Stimulated activated CD8-positive, alpha-beta memory T cell treated with anti-CD3 and anti-CD28 coated beads, Interleukin-12 subunit alpha, Interleukin-12 subunit beta, amount 100 ng/mL, for 1 hour (primary cell): ENCODE measurements around the gene RPRD1B.

Experiments used
- DNase-seq: peaks from one replicate; pipeline ENCODE4 v3.0.0-alpha.2; 2020; ENCODE audit warnings: low read depth

RPRD1B gene

DNA sequence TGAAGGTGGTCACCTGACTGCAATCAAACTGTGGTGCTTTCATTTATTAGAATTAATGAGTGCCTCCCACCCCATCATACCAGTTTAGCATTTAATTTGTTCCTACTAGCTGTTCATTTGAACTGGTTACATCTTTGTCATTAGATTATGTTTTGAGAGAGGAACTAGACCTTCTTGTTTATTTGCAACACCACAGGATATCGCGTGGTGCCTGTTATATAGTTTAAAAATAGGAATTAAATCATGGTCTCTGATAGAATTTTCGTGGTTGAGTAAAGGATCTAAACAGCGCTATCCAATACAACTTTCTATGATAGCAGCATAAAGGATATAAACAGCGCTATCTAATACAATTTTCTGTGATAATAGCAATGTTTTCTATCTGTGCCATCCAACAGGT, 2.8 kb downstream of the RPRD1B start:
- DNase-seq = no peak

DNA sequence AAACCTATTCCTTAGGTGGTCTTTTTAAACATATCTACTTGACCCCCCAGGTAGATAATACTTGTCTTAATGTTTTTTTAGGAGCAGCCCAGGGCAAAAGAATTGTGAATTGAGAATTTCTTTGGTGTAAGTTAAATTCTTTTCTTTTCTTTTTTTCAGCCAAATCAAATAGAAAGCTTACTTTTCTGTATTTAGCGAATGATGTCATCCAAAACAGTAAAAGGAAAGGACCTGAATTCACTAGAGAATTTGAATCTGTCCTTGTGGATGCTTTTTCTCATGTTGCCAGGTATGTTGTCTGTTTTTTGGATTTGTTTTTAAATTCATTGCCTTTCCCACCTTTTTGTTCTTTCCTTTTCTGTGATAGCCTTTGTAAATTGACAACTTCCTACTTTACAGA, 6.7 kb downstream of the RPRD1B start:
- DNase-seq = no peak

DNA sequence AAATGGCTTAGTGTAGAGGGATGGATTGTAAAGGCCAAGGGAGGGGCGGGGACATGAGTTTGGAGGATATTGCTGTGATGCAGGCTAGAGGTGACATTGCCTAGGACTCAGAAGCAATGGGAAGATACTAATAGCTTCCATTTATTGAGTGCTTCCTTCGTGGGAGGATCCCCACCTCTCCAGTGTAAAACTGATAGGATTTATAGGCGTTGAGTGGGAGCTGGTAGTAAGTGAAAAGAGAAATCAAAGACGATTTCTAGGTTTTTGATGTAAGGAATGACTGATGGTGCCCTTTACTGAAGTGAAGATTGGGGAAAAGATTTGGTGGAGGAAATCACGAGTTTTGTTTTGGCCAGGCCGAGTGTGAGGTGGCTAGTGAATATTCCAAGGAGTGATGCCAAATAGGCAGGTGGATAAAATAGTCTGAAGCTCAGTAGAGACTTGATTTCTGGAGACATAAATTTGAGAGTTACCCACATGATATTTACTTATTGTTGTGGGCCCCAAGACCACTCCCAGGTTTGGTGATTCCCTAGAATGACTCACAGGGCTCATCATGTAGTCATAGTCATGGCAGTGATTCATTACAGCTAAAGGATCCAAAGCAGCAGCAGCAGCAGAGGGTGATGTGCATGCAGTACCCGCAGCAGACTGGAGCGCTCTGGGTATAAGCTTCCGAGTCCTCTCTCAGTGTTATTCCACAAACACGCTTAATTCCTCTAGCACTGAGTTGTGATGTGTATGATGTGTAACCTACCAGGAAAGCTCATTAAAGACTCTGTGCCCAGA, 10.2 kb downstream of the RPRD1B start:
- DNase-seq = no peak

DNA sequence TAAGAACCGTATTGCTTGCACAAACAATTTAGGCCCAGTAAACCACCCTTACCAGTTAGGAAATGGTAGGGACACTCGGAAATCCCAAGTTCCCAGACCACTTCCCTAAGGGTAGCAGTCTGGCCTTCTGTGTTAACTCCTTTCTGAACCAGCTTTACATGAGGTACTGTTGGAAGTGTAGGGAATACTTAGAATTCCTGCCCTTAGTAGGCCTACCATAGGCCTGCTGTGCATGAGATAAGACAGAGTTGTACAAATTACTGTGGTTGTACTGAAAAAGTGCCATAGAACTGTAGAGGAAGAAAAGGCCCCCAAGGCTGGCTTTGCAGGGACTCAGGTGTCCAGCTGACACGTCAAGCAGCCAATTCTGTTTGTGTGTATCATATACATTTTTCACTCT, 11.1 kb downstream of the RPRD1B start:
- no peak for DNase-seq

DNA sequence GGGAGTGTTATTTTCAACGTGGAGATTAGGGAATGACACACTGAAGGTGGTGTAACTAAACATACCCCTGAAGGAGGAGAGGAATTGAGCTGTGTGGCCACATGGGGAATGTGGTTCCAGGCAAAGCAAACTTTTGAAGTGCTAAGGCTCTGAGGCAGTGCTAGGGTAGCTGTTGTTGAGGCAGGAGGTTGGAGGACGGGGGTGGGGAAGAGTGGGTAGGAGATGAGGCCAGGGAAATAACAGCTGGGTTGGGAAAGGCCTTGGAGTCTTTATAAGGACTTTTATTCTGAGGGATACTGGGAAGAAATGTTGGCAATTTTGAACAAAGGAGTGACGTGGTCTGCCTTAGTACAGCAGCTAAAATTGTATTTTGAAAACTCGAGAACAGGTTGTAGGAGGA, 13.0 kb downstream of the RPRD1B start:
- no peak for DNase-seq

DNA sequence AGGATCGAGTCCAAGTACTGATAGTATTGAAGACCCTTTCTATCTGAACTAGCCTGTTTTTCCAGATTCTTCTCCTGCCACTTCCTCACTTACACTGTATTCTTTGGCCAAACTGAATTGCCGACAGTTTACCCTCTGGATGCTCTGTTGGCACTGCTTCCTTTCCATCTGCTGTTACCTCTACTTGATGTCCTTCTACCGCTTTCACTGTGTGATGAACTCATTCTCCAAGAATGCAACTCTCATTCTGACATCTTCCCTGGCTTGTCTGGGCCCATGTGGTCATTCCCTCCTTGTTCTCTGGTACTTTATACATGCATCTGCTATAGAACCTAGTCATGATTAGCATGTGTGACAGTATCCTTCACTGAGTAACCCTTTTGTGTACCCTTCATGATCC, 16.3 kb downstream of the RPRD1B start:
- DNase-seq = no peak

DNA sequence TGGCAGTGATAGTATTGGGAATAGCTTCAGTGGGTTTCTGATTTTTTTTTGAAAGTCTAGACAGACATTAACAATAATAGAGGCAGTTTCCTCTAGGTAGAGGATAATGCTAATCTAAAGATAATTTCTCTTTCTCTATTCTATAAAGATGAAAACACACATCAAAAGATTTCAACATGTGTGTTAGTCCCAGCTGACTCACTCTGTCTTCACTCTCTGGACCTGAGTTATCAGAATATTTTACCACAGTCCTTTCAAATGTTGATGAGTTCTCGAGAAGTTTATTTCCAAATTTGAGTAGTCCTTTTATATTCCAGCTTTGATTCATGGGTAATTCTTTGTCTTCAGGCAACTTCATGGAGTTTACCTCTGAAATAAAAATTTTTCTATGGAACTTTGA, 17.1 kb downstream of the RPRD1B start:
- DNase-seq = no peak

DNA sequence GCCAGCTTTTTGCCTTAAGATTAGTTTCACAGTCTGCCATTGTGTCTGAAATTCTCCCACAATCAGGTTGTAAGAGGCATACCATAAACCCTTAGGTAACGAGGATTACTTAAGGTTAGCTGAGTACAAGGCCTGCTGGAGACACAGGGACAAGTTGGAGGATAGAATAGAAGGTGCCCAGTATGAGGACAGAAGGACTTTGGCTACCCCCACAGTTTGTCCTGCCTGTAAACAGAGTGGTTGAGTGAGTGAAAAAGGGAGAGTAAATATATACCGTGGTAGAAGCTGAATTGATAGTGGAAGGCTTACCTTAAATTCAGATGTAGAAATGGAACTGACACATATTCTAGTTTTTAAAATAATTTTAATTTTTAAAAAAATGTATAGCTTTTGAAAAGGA, 19.3 kb downstream of the RPRD1B start:
- DNase-seq = no peak

DNA sequence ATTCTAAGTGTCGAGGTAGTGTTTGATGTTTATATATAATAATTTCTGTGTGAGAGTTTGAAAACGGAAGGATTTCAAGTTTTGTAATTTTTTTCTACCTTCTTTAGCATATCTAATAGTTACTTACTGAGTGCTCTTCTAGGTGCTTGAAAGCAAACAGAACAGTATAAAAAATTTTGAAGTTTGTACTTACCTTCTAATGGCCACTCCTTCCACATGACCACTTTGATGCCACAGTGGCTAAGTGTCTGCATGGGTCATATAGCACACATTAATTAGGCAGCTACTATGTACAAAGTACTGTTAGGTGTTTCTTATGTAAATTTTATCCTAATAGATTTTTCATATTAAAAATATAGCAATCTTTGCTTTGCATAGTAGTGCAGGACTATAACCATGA, 21.1 kb downstream of the RPRD1B start:
- DNase-seq = no peak

DNA sequence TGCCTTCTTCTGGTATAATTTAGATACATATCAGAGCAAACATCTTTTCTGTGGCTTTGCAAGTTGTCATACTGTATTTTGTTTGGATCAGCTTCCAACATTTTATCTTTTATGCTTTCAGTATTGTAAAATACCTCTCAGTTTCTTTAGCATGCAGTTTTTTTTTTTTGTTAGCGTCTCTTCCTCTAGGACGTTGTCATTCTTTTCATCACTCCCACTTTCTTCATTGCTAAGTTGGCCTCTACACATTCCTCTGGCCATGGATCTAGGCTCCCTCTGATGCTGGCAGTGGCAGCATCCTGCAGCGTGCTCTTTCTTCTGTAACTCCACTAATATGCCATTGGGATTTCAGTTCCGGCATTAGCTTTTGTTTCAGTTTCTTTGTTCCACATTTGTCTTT, 21.7 kb downstream of the RPRD1B start:
- no peak for DNase-seq

DNA sequence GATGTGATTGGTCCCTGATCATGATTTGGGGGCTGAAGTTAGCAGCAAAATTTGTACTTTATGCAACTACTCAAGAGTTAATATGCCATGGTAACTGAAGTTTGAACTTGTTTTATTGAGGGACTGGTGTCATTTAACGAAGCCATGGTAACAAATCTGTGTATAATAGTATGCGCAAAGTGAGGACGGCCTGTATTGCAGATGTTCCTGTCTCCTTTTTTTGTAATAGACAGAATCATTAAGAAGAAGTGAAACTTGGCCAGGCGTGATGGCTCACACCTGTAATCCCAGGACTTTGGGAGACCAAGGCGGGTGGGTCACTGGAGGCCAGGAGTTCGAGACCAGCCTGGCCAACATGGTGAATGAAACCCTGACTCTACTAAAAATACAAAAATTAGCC, 22.3 kb downstream of the RPRD1B start:
- no peak for DNase-seq

DNA sequence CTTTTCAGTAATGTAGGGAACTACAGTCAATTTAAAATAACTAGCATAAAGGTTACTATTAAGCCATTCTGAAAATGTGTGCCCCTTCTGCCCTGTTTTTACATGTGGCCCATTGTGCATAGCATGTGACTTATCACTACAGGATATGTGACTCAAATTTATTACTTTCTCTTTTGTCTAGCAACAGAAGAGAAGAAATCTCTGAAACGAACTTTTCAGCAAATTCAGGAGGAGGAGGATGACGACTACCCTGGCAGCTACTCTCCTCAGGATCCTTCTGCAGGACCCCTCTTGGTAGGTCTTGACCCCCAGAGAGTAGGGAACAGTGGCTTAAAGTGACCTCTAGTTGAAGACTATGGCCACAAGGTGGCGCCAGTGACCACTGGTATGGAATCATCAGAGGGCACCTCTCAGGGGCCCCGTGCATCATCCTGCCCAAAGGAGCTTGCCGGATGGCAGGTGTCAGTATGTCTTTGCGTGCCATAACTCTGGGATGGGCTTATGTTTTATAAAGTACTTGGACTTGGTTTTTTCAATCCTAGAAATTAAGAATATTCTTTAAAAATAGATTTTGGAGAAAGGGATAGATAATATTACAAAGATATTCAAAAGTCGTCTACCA, 23.9 kb downstream of the RPRD1B start:
- peak; percentile 61 for DNase-seq

DNA sequence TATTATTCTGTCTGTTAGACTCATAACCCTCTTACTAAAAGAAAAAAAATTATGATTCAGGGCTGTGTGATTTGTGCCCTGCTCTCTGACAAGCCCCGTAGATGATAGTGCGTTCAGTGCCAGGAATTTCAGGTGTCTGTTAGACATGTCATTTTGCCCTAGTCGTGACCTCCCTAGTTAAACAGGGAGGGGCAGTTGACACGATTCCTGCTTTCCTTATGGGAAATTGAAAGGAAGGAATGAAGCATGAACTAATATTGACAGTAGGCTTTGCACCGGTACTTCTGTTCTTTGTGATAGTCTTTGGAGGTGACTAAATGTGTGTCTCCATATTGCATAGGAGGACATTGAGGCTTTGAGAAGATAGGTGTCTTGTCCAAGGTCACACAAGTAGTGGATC, 26.3 kb downstream of the RPRD1B start:
- DNase-seq = no peak

DNA sequence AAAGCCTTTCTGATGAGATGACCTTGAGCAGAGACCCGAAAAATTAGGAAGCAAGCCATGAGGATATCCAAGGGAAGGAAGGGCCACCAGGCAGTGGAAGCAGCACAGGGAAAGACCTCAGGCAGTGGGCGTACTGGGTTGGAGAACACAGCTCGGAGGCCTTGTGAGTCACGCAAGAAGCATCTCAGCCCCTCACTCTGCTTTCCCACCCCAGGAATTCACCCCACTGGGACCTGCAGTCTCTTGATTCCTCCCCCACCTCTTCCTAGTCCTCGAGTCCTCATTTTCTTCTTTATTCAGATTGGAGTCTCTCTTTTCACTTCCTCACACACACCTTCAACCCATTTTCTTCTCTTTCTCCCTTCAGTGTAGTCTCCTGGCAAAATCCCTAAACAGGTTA, 27.0 kb downstream of the RPRD1B start:
- no peak for DNase-seq

DNA sequence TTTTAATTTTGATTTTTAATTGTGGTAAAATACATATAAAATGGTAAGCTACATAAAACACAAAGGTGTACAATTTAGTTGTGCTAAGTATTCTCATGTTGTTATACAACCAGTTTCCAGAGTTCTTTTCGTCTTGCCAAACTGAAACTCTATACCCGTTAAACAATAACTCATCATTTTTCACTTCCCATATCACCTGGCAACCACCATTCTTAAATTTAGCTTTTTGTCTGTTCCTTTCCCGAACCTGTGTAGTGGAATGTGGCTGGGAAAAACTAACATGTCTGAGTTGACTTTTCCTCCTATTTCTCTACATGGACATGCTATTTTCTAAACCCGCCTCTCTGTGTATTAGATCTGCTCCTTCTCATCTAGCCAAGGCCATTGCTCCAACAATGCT, 27.6 kb downstream of the RPRD1B start:
- no peak for DNase-seq

DNA sequence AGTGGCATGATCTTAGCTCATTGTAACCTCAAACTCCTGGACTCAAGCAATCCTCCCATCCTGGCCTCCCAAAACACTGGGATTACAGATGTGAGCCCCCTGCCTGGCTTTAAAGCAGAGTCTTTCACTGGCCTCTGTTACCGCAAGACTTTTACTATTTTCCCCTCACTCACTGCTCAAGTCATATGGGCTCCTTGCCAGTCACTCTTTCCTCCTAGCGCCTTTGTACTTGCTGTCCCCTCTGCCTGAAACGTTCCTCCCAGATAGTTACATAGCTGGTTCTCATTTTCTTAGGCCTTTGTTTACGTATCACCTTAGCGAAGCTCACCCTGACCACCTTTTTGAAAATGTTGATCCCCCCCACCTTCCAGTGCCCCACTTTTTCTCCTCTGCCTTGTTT, 29.3 kb downstream of the RPRD1B start:
- DNase-seq = no peak

DNA sequence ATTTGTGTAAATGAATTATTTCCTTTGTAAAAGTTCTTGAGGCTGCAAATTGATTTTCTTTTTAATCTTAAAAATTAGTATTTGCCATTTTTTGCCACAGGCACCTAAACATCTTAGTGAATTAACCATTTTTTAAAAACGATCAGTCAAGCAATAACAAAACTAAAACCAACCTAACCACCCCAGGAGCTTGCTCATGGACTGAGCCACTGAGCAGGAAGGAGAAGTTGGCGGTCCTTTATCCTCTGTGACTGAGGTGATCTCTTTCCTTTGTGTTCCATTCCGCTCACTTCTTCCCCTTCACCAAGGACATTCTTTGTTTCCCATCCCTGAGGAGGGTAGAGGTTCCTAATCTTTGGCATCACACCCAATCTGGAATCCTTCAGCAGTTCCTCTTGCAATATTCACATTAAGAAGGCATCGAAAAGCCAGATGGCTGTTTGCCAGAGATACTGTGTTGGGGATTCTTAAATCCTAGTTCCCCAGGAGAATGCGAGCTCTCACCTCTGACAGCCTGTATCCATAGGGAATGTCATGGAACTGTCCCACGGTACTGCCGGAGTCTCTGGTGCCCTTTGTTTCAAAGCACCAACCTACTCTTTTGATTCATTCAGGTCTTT, 30.5 kb downstream of the RPRD1B start:
- DNase-seq = no peak

DNA sequence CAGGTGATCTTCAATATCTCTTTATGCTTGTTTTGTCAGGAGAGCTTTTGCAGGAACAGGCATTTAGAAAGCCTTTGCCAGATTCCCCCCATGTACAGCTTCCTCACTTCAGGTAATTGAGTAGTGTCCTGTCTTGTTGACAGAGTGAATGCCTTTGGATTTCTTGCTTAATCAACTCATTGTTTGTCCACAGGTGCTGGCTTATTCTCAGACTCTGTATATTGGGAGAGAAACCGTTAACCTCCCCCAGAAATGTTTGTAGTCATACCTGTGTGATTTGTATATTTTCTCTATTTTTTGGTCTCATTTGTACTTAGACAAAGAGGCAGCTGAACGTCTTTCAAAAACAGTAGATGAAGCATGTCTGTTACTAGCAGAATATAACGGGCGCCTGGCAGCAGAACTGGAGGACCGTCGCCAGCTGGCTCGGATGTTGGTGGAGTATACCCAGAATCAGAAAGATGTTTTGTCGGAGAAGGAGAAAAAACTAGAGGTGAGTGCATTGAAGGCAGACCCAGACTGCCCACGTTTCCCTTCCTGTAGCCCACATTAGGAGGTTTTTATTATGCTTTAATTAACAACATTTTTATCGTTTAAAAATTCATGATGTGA, 32.3 kb downstream of the RPRD1B start:
- no peak for DNase-seq

DNA sequence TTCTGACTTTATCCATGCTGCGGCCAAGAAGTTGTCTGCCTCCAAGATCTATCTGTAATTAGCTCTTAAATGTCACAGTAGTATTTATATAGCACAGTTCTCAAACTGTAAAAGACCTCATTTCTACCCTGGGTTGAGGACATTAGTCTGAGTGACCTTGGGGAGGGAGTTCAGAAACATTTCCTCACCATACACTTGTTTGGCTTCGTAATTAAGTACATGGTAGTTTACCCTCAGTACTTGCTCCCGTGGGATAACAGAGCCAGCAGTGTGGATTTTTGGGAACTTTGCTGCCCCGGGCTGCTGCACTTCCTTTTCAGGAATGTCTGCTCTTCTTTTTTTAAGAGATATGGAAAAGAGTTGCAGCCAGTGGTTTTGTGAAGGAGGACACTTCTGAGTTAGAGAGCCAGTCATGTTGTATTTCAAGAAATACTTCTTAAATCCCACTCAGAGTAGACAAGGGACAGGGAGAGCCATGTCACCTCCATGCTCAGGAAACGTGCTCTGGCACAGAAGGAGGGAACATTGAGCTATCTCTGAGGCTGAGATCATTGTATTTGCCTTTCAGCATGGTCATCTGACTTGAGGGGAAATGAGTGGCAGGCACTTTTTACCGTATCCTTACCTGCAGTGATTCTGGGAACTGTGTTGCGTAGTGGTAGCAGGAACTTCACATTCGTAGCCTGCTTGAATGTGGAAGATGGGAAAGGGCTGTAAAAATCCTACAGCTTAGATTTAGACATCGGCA, 33.6 kb downstream of the RPRD1B start:
- no peak for DNase-seq

DNA sequence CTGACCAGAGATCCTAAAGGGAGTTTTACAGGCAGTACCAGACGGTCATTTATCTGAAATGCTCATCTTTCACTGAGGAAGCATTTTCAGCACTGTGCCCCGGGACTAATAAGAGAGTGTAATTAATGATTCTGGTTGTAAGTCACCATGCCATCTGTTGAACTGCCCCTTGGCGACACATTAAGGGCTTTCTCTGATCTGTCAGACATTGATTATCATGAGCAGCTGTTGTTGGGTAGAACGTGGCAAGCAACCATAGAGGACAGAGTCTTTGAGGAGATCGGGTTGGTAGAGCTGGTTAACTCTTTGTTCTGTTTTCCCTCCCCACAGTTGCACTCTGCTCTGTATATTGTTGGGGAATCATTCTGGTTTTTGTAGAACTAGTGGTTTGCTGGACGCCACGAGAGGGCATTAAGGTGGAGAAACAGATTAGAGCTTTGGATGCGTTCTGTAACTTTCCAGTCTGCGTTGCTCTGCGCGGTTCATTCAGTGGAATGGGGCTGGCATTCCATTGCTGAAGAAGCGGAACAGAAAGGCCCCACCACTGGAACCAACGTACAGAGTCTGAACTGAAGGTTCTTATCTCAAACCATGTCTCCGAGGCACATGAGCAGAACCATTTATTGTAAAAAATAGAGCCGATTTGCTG, 34.3 kb downstream of the RPRD1B start:
- no peak for DNase-seq

DNA sequence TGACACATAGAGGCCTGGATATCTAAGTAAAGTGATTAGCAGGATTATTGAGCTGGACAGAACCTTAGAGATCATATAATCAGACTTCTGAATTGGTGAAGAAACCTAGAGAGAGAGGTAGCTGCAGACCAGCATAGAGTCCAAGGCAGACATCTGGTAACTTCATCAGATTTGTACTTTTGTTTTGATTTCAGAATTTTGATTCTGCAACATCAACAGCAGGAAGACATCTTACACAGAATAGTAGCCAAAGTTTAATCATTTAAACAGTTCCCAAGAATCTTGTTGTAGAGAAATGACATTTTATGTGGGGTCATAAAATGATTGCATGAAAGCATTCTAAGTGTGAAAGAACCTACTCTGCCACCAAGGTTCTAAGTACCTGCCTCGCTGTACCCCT, 39.4 kb downstream of the RPRD1B start:
- DNase-seq = no peak
